WTC11 (cell line): ENCODE measurements around the gene IGSF9. TPM values are rescaled to one million over a fixed set of nuclear protein-coding genes. Genes with fewer than 3 reads are reported as not detected.

Experiments used
- ATAC-seq: fragments of 200-7000 bp; cut with Tn5 transposase; 2 replicates; pipeline ENCODE4 v1.10.0; 2021; ENCODE audit warnings: mild to moderate bottlenecking, moderate library complexity
- CTCF ChIA-PET: fragments of 300-600 bp; sonication (Branson Sonifier 250); formaldehyde crosslinking; loops from one replicate; lab custom pipeline; 2021; ENCODE audit warnings: antibody characterized with exemption; lab: Charles Lee
- POLR2A ChIA-PET: fragments of 350-600 bp; sonication (Branson Sonifier 250); formaldehyde crosslinking; loops from one replicate; lab custom pipeline; 2021; ENCODE audit warnings: antibody characterized with exemption; lab: Charles Lee
- DNase-seq: peaks from one replicate; pipeline ENCODE4 v3.0.0; 2021; ENCODE audit warnings: low spot score
- H3K27ac Mint-ChIP-seq: 2 replicates; pipeline ENCODE4 v1.8.0; 2021; ENCODE audit warnings: mixed read lengths
- H3K27me3 Mint-ChIP-seq: 2 replicates; pipeline ENCODE4 v1.8.0; 2021; ENCODE audit warnings: low read depth, mild to moderate bottlenecking, moderate library complexity, mixed read lengths
- H3K36me3 Mint-ChIP-seq: 2 replicates; pipeline ENCODE4 v1.8.0; 2021; ENCODE audit warnings: mixed read lengths
- H3K4me1 Mint-ChIP-seq: 2 replicates; pipeline ENCODE4 v1.8.0; 2022; ENCODE audit warnings: mixed read lengths
- H3K4me3 Mint-ChIP-seq: 2 replicates; pipeline ENCODE4 v1.8.0; 2021; ENCODE audit warnings: mild to moderate bottlenecking, moderate library complexity, mixed read lengths
- H3K9me3 Mint-ChIP-seq: 2 replicates; pipeline ENCODE4 v1.8.0; 2021; ENCODE audit warnings: mixed read lengths
- ATF1 ChIP-seq: sonication (generic); formaldehyde crosslinking; IDR thresholded peaks from 2 replicates; pipeline ENCODE4 v1.8.1; 2023; ENCODE audit warnings: mild to moderate bottlenecking, moderate library complexity, missing genetic modification reagents
- CREB1 ChIP-seq: sonication (generic); formaldehyde crosslinking; IDR thresholded peaks from 2 replicates; pipeline ENCODE4 v1.8.0; 2023; ENCODE audit warnings: mild to moderate bottlenecking, missing genetic modification reagents
- ESRRA ChIP-seq: sonication (generic); formaldehyde crosslinking; IDR thresholded peaks from 2 replicates; pipeline ENCODE4 v1.8.1; 2022; ENCODE audit warnings: mild to moderate bottlenecking, missing genetic modification reagents, borderline replicate concordance
- FOXP1 ChIP-seq: sonication (generic); formaldehyde crosslinking; IDR thresholded peaks from 2 replicates; pipeline ENCODE4 v1.8.0; 2022; ENCODE audit warnings: missing genetic modification reagents, mild to moderate bottlenecking, moderate library complexity, borderline replicate concordance
- GTF2I ChIP-seq: fragments of 250-450 bp; sonication (Bioruptor Pico); conservative IDR thresholded peaks from 2 replicates; pipeline ENCODE4 v1.4.0; 2021; ENCODE audit warnings: mild to moderate bottlenecking
- JAZF1 ChIP-seq: fragments of 250-450 bp; sonication (Bioruptor Pico); IDR thresholded peaks from 2 replicates; pipeline ENCODE4 v1.9.0; 2021; ENCODE audit warnings: moderate library complexity, mild to moderate bottlenecking, inconsistent platforms
- SMAD4 ChIP-seq: sonication (generic); formaldehyde crosslinking; IDR thresholded peaks from 2 replicates; pipeline ENCODE4 v1.8.0; 2022; ENCODE audit warnings: mild to moderate bottlenecking, missing genetic modification reagents
- SP1 ChIP-seq: sonication (generic); formaldehyde crosslinking; conservative IDR thresholded peaks from 2 replicates; pipeline ENCODE4 v1.8.1; 2022; ENCODE audit warnings: missing genetic modification reagents
- ZNF121 ChIP-seq: sonication (generic); formaldehyde crosslinking; IDR thresholded peaks from 2 replicates; pipeline ENCODE4 v1.8.0; 2023; ENCODE audit warnings: missing genetic modification reagents
- ZNF263 ChIP-seq: sonication (generic); formaldehyde crosslinking; IDR thresholded peaks from 2 replicates; pipeline ENCODE4 v1.8.1; 2022; ENCODE audit warnings: low read depth, mild to moderate bottlenecking, moderate library complexity, missing genetic modification reagents
- ZNF416 ChIP-seq: fragments of 250-450 bp; sonication (Bioruptor Pico); IDR thresholded peaks from 2 replicates; pipeline ENCODE4 v1.9.0; 2021; ENCODE audit warnings: mild to moderate bottlenecking, inconsistent platforms
- ZNF423 ChIP-seq: fragments of 250-450 bp; sonication (Bioruptor Pico); IDR thresholded peaks from 2 replicates; pipeline ENCODE4 v2.1.2; 2022; ENCODE audit warnings: mild to moderate bottlenecking, moderate library complexity
- total RNA-seq: library from RNA; stranded (reverse); gene quantifications from 3 replicates; pipeline ENCODE4 v1.2.3, GENCODE V29; 2021
- TF ChIP-seq, protein P1 (sequence below): sonication (generic); formaldehyde crosslinking; IDR thresholded peaks from 2 replicates; pipeline ENCODE4 v1.8.1; 2022; ENCODE audit warnings: mild to moderate bottlenecking, moderate library complexity, missing genetic modification reagents
- TF ChIP-seq, protein P2 (sequence below): sonication (generic); formaldehyde crosslinking; IDR thresholded peaks from 2 replicates; pipeline ENCODE4 v1.8.1; 2023; ENCODE audit warnings: mild to moderate bottlenecking, missing genetic modification reagents, moderate library complexity
- TF ChIP-seq, protein P3 (sequence below): sonication (generic); formaldehyde crosslinking; IDR thresholded peaks from 2 replicates; pipeline ENCODE4 v1.8.1; 2023; ENCODE audit warnings: mild to moderate bottlenecking, missing genetic modification reagents, borderline replicate concordance
- TF ChIP-seq, protein P4 (sequence below): sonication (generic); formaldehyde crosslinking; IDR thresholded peaks from 2 replicates; pipeline ENCODE4 v1.8.0; 2022; ENCODE audit warnings: missing genetic modification reagents
- TF ChIP-seq, protein P5 (sequence below): fragments of 250-450 bp; sonication (Bioruptor Pico); IDR thresholded peaks from 2 replicates; pipeline ENCODE4 v1.8.0; 2021; ENCODE audit warnings: mild to moderate bottlenecking
- TF ChIP-seq, protein P6 (sequence below): sonication (generic); formaldehyde crosslinking; IDR thresholded peaks from 2 replicates; pipeline ENCODE4 v1.8.1; 2022; ENCODE audit warnings: low read depth, missing genetic modification reagents, borderline replicate concordance

IGSF9 gene
- total RNA-seq, 1 experiment from 2014 or later, result 16.4 TPM

DNA sequence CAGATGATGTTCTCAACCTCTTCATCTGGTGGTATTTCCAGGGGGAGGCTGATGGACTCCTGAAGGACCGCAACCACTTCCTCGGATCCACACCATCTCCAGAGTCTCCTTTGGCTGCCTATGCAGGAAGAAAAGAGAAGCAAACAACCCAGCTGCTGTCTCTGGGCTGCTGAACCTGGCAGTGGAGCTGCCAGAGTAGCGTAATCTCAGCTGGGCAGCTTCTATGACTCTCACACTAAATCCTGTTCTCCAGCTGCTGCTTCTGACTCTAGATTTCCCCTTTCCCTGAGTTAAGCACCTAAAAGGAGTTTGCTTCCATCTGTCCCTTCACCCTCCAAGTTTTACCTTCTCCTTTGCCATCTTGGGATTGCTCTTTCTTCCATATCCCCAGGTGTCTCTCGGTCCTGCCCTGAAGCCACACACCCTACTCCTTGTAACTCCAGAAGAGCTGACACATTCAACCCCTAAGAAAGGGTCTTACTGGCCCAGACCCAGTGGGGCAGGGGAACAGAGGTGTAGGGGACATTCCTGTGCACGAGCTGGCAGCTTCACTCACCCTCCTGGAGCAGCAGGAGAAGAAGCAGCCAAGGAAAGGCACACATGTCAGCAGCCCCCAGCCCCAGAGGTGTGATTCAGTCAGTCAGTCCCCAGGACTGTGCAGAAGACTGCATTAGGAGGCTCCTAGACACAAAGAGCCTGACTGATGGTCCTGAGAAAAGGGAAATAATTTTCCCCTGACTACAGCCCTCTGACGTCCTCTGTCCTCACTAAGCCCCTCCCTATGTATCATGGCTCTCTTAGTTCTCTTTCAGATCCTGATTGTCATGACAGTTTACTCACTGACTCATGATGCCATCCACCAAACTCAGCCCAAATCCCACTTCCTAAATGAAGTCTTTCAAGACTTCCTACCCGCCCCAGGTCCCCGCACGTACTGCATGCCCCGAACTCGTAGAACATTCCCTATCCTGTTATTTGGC lies 8.4 kb upstream of the IGSF9 start, which contains the start of gene SLAMF9 (continued):
- TF ChIP-seq, protein P1, sequence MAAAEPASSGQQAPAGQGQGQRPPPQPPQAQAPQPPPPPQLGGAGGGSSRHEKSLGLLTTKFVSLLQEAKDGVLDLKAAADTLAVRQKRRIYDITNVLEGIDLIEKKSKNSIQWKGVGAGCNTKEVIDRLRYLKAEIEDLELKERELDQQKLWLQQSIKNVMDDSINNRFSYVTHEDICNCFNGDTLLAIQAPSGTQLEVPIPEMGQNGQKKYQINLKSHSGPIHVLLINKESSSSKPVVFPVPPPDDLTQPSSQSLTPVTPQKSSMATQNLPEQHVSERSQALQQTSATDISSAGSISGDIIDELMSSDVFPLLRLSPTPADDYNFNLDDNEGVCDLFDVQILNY (CRISPR knock-in tag), result no peak
- TF ChIP-seq, protein P2, sequence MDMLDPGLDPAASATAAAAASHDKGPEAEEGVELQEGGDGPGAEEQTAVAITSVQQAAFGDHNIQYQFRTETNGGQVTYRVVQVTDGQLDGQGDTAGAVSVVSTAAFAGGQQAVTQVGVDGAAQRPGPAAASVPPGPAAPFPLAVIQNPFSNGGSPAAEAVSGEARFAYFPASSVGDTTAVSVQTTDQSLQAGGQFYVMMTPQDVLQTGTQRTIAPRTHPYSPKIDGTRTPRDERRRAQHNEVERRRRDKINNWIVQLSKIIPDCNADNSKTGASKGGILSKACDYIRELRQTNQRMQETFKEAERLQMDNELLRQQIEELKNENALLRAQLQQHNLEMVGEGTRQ (CRISPR knock-in tag), result no peak
- TF ChIP-seq GTF2I (CRISPR knock-in tag) (no peak), ZNF416 (CRISPR knock-in tag) (no peak)
- TF ChIP-seq, protein P3, sequence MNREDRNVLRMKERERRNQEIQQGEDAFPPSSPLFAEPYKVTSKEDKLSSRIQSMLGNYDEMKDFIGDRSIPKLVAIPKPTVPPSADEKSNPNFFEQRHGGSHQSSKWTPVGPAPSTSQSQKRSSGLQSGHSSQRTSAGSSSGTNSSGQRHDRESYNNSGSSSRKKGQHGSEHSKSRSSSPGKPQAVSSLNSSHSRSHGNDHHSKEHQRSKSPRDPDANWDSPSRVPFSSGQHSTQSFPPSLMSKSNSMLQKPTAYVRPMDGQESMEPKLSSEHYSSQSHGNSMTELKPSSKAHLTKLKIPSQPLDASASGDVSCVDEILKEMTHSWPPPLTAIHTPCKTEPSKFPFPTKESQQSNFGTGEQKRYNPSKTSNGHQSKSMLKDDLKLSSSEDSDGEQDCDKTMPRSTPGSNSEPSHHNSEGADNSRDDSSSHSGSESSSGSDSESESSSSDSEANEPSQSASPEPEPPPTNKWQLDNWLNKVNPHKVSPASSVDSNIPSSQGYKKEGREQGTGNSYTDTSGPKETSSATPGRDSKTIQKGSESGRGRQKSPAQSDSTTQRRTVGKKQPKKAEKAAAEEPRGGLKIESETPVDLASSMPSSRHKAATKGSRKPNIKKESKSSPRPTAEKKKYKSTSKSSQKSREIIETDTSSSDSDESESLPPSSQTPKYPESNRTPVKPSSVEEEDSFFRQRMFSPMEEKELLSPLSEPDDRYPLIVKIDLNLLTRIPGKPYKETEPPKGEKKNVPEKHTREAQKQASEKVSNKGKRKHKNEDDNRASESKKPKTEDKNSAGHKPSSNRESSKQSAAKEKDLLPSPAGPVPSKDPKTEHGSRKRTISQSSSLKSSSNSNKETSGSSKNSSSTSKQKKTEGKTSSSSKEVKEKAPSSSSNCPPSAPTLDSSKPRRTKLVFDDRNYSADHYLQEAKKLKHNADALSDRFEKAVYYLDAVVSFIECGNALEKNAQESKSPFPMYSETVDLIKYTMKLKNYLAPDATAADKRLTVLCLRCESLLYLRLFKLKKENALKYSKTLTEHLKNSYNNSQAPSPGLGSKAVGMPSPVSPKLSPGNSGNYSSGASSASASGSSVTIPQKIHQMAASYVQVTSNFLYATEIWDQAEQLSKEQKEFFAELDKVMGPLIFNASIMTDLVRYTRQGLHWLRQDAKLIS, result no peak

DNA sequence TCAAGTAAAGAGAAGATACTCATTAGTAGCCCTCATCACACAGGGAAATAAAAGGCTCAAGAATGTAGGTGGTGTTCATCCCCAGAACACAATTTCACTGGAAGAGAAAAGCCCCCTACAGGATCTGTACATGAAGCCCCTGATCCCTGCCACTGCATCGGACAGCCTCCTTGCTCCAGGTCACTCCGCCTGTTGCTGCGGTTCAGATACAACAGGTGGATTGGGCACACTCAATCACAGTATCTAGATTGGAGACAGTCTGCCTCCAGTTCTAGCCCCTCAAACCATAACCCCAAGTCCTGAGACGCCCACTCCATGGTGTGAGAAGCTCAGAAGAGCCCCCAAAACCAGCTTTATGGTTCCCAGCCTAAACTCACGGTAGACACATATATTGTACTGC lies 7.5 kb upstream of the IGSF9 start:
- Mint-ChIP-seq H3K27ac (no peak overlapping the region), H3K36me3 (no peaks in the 10 kb centered on the region), H3K4me3 (no peak overlapping the region), H3K27me3 (peaks cover 7% of the 10 kb centered on the region), H3K9me3 (no peaks in the 10 kb centered on the region), H3K4me1 (no peaks in the 10 kb centered on the region)
- ATAC-seq, result no peak
- ChIA-PET POLR2A (no interaction called here), CTCF (interaction anchor here (1.1 to 3.1 kb wide), 2 partner anchors 54 to 60 kb away, joined by 3 to 17 read pairs; no protein-coding TSS in a partner anchor)
- no peak for DNase-seq
- TF ChIP-seq SP1 (CRISPR knock-in tag) (no peak), ZNF263 (CRISPR knock-in tag) (no peak), ATF1 (CRISPR knock-in tag) (no peak), ZNF121 (CRISPR knock-in tag) (no peak), ZNF423 (CRISPR knock-in tag) (no peak), CREB1 (CRISPR knock-in tag) (no peak), ESRRA (CRISPR knock-in tag) (no peak), FOXP1 (CRISPR knock-in tag) (no peak), GTF2I (CRISPR knock-in tag) (no peak), JAZF1 (CRISPR knock-in tag) (no peak), SMAD4 (CRISPR knock-in tag) (no peak)
- TF ChIP-seq, protein P4, sequence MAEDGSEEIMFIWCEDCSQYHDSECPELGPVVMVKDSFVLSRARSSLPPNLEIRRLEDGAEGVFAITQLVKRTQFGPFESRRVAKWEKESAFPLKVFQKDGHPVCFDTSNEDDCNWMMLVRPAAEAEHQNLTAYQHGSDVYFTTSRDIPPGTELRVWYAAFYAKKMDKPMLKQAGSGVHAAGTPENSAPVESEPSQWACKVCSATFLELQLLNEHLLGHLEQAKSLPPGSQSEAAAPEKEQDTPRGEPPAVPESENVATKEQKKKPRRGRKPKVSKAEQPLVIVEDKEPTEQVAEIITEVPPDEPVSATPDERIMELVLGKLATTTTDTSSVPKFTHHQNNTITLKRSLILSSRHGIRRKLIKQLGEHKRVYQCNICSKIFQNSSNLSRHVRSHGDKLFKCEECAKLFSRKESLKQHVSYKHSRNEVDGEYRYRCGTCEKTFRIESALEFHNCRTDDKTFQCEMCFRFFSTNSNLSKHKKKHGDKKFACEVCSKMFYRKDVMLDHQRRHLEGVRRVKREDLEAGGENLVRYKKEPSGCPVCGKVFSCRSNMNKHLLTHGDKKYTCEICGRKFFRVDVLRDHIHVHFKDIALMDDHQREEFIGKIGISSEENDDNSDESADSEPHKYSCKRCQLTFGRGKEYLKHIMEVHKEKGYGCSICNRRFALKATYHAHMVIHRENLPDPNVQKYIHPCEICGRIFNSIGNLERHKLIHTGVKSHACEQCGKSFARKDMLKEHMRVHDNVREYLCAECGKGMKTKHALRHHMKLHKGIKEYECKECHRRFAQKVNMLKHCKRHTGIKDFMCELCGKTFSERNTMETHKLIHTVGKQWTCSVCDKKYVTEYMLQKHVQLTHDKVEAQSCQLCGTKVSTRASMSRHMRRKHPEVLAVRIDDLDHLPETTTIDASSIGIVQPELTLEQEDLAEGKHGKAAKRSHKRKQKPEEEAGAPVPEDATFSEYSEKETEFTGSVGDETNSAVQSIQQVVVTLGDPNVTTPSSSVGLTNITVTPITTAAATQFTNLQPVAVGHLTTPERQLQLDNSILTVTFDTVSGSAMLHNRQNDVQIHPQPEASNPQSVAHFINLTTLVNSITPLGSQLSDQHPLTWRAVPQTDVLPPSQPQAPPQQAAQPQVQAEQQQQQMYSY (CRISPR knock-in tag), result no peak
- TF ChIP-seq, protein P5, sequence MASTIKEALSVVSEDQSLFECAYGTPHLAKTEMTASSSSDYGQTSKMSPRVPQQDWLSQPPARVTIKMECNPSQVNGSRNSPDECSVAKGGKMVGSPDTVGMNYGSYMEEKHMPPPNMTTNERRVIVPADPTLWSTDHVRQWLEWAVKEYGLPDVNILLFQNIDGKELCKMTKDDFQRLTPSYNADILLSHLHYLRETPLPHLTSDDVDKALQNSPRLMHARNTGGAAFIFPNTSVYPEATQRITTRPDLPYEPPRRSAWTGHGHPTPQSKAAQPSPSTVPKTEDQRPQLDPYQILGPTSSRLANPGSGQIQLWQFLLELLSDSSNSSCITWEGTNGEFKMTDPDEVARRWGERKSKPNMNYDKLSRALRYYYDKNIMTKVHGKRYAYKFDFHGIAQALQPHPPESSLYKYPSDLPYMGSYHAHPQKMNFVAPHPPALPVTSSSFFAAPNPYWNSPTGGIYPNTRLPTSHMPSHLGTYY (CRISPR knock-in tag), result no peak
- TF ChIP-seq, protein P6, sequence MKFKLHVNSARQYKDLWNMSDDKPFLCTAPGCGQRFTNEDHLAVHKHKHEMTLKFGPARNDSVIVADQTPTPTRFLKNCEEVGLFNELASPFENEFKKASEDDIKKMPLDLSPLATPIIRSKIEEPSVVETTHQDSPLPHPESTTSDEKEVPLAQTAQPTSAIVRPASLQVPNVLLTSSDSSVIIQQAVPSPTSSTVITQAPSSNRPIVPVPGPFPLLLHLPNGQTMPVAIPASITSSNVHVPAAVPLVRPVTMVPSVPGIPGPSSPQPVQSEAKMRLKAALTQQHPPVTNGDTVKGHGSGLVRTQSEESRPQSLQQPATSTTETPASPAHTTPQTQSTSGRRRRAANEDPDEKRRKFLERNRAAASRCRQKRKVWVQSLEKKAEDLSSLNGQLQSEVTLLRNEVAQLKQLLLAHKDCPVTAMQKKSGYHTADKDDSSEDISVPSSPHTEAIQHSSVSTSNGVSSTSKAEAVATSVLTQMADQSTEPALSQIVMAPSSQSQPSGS (CRISPR knock-in tag), result no peak
- TF ChIP-seq, protein P3, result no peak
